BE2C (cell line): Measurements from ENCODE around the gene ABLIM1.

ENCODE experiments used
- DNase-seq: peaks from one replicate; pipeline ENCODE4 v3.0.0-alpha.2; 2020
- H3K27me3 ChIP-seq: fragments of 250-450 bp; sonication (Bioruptor Pico); 2 replicates; pipeline ENCODE4 v1.5.1; 2020; ENCODE audit warnings: mild to moderate bottlenecking
- H3K36me3 ChIP-seq: fragments of 250-450 bp; sonication (Bioruptor Pico); 2 replicates; pipeline ENCODE4 v1.5.1; 2020; ENCODE audit warnings: mild to moderate bottlenecking
- H3K4me1 ChIP-seq: fragments of 250-450 bp; sonication (Bioruptor Pico); 2 replicates; pipeline ENCODE4 v1.5.1; 2020
- H3K4me3 ChIP-seq: 2 replicates; pipeline ENCODE4 v1.5.1; 2011; ENCODE audit warnings: low read depth, low read length
- H3K9me3 ChIP-seq: fragments of 250-450 bp; sonication (Bioruptor Pico); 2 replicates; pipeline ENCODE4 v1.5.1; 2020
- CTCF ChIP-seq: IDR thresholded peaks from 2 replicates; pipeline ENCODE4 v1.5.1; 2012; ENCODE audit warnings: mild to moderate bottlenecking, low read depth, low read length

Gene ABLIM1

DNA sequence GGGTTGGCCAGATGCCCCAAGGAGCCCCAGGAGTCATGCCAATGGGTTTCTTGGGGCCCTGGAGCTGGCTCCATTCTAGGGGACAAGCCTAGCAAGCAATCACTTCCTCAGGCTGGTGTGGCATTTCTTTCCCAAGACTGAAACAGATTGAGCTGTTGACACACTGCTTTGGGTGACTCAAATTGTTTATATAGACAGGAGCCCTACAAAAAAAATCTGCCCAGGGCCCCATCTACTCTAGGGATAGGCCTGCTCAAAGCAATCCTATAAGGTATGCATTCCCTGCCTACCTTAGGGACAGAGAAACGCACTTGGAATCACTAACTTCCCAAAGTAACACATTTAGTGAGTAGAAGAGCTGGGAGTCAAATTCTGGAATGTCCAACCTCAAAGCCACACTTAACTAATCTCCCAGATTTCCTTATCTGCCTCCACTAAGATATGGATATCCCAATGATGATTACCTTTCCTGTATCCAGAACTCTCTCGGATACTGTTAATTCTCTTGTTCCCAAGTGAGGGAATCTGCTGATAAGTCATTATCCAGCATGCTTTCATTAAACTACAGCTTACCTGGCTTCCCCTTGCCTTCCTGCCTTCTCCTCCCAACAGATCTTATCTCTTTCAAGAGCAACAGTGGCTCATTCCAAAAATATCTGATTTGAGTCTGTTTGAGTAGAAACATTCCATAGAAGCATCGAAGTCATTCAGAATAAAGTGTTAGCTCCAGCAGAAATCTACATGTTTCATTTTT lies 3.1 kb downstream of the ABLIM1 start:
- Histone ChIP-seq H3K4me1 (no peaks in the 10 kb centered on the region; the same call in 1 of the 2 replicates), H3K9me3 (no peaks in the 10 kb centered on the region), H3K27me3 (no peaks in the 10 kb centered on the region), H3K4me3 (no peak overlapping the region), H3K36me3 (no peaks in the 10 kb centered on the region; the same call in 1 of the 2 replicates)
- no peak for TF ChIP-seq CTCF
- no peak for DNase-seq

DNA sequence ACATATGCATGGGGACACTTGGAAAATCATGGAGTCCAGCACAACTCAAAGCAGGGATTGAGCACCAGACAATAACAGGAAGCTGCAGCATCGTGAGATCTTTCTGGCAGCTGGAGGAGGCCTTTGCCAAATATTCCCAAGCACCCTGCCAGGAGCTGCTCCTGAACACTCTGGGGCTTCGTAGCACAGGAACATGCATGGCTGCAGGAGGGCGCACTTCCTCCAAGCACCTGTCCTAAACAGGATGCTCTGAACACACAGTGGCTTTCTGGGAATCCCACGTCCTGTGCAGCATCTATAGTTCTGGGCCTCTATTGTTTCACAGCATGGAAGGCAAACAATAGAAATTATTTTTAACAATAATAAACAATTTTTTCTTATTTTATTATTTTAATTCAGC lies 4.1 kb downstream of the ABLIM1 start:
- H3K4me1 ChIP-seq, result no peaks in the 10 kb centered on the region; the same call in none of the 2 replicates
- no peak for DNase-seq
- no peaks in the 10 kb centered on the region; the same call in 1 of the 2 replicates for H3K36me3 ChIP-seq
- H3K4me3 ChIP-seq, result no peak overlapping the region
- H3K9me3 ChIP-seq, result no peaks in the 10 kb centered on the region
- no peak for TF ChIP-seq CTCF
- H3K27me3 ChIP-seq, result no peaks in the 10 kb centered on the region

GRCh38 chr10:114652402-114653368 lies 5.4 kb downstream of the ABLIM1 start:
- Histone ChIP-seq H3K36me3 (no peaks in the 10 kb centered on the region; the same call in 1 of the 2 replicates), H3K9me3 (no peaks in the 10 kb centered on the region), H3K4me1 (peaks cover 10% of the 10 kb centered on the region), H3K27me3 (no peaks in the 10 kb centered on the region), H3K4me3 (no peak overlapping the region)
- no peak for DNase-seq
- TF ChIP-seq CTCF, result no peak

- peaks cover 13% of the 10 kb centered on the region for H3K4me1 ChIP-seq
- H3K36me3 ChIP-seq, result no peaks in the 10 kb centered on the region; the same call in 1 of the 2 replicates
- no peak for DNase-seq
- H3K9me3 ChIP-seq, result no peaks in the 10 kb centered on the region
- no peak overlapping the region for H3K4me3 ChIP-seq
- H3K27me3 ChIP-seq, result no peaks in the 10 kb centered on the region
- TF ChIP-seq CTCF, result no peak
Measured at GRCh38 chr10:114650831-114651230, 7.2 kb downstream of the ABLIM1 start.

DNA sequence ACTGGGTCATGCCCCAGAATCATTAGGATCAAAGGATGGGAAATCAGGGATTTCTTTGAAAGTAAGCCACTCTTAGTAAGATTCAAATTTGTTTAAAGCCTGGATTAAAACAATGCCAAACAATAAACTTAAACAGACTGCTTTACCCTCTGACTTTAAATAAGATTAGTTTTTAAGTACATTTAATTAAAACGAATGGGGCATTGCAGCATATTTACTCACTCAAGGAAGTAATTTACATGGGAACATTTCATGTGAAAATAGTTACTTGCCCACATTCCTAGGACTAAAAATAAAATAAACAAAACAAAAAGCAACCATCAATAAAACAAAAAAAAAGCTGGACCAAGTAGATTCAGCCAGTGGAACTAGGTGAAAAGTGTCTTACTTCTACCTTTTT lies 7.8 kb downstream of the ABLIM1 start:
- Histone ChIP-seq H3K4me1 (peaks cover 13% of the 10 kb centered on the region), H3K4me3 (no peak overlapping the region), H3K36me3 (no peaks in the 10 kb centered on the region; the same call in 1 of the 2 replicates), H3K27me3 (no peaks in the 10 kb centered on the region), H3K9me3 (no peaks in the 10 kb centered on the region)
- TF ChIP-seq CTCF, result no peak
- no peak for DNase-seq
